B cell (primary cell): Measurements from ENCODE around the gene ABCG1. TPM values are rescaled to one million over a fixed set of nuclear protein-coding genes. Genes with fewer than 3 reads are reported as not detected.

ENCODE experiments used
- ATAC-seq: fragments of 200-7000 bp; cut with Tn5 transposase; one replicate; pipeline ENCODE4 v1.10.0; 2021; ENCODE audit warnings: low read depth, mild to moderate bottlenecking, moderate number of reproducible peaks, moderate library complexity
- CTCF ChIA-PET: fragments of 350-600 bp; sonication (Branson Sonifier 250); formaldehyde crosslinking; loops from one replicate; lab custom pipeline; 2021; ENCODE audit warnings: antibody characterized with exemption, inconsistent platforms; lab: Charles Lee
- POLR2A ChIA-PET: fragments of 350-600 bp; sonication (Branson Sonifier 250); formaldehyde crosslinking; loops from one replicate; lab custom pipeline; 2021; ENCODE audit warnings: antibody characterized with exemption; lab: Charles Lee
- DNase-seq: peaks from one replicate; pipeline ENCODE4 v3.0.0; 2013
- H2AFZ ChIP-seq: 2 replicates; pipeline ENCODE4 v1.6.1; 2012; ENCODE audit warnings: mild to moderate bottlenecking, low read depth, low read length; ENCODE audit not compliant: insufficient read depth, poor library complexity, severe bottlenecking
- H3K27ac ChIP-seq, 2 donors: 1 replicate in 1 of 2; 2 replicates in 1 of 2; pipeline ENCODE4 v1.5.1; 2012 to 2013; ENCODE audit warnings: low read length in 2 of 2, mild to moderate bottlenecking in 2 of 2, moderate library complexity in 1 of 2
- H3K27me3 ChIP-seq, 4 experiments: fragments of 200-600 bp in 1 of 4; sonication (generic) in 1 of 4; replicated peaks in 1 of 4; 1 replicate in 2 of 4; 2 replicates in 2 of 4; pipeline versions ENCODE4 v1.6.1 to v1.7.0; 2013 to 2016; ENCODE audit warnings: low read length in 3 of 4, mild to moderate bottlenecking in 2 of 4, mixed read lengths in 1 of 4, moderate library complexity in 1 of 4; ENCODE audit not compliant: insufficient read depth in 4 of 4, control insufficient read depth in 3 of 4; ENCODE audit errors: control extremely low read depth in 1 of 4
- H3K36me3 ChIP-seq, 2 experiments: replicated peaks in 1 of 2; 1 replicate in 1 of 2; 2 replicates in 1 of 2; pipeline versions ENCODE4 v1.6.1 to v1.7.1; 2013; ENCODE audit warnings: low read length in 1 of 2; ENCODE audit not compliant: insufficient read depth in 2 of 2, control insufficient read depth in 1 of 2; ENCODE audit errors: control extremely low read depth in 1 of 2, extremely low read depth in 1 of 2
- H3K4me1 ChIP-seq, 2 donors: fragments of 200-600 bp in 1 of 2; sonication (generic) in 1 of 2; 1 replicate in 1 of 2; 2 replicates in 1 of 2; pipeline versions ENCODE4 v1.5.1 to v1.6.1; 2013 to 2017; ENCODE audit warnings: low read length in 2 of 2; ENCODE audit not compliant: control insufficient read depth in 2 of 2, insufficient read depth in 2 of 2
- H3K4me2 ChIP-seq: replicated peaks from 2 replicates; pipeline ENCODE3; 2012; ENCODE audit warnings: mild to moderate bottlenecking, low read depth, low read length; ENCODE audit not compliant: poor library complexity, severe bottlenecking
- H3K4me3 ChIP-seq, 5 experiments: fragments of 200-600 bp in 1 of 5; sonication (generic) in 1 of 5; 1 replicate in 3 of 5; 2 replicates in 2 of 5; pipeline versions ENCODE4 v1.5.1 to v1.7.0; 2011 to 2016; ENCODE audit warnings: low read length in 4 of 5, mild to moderate bottlenecking in 4 of 5, low read depth in 2 of 5, control low read depth in 1 of 5, moderate library complexity in 1 of 5; ENCODE audit not compliant: insufficient read depth in 1 of 5; ENCODE audit errors: control extremely low read depth in 1 of 5, extremely low read depth in 1 of 5
- H3K79me2 ChIP-seq: fragments of 200-600 bp; sonication (generic); one replicate; pipeline ENCODE4 v1.6.0; 2016; ENCODE audit warnings: low read length; ENCODE audit not compliant: control insufficient read depth, insufficient read depth
- H3K9ac ChIP-seq: fragments of 200-600 bp; sonication (generic); 2 replicates; pipeline ENCODE4 v1.6.1; 2017; ENCODE audit warnings: mild to moderate bottlenecking, low read length, moderate library complexity
- H3K9me3 ChIP-seq, 3 donors: one replicate each; pipeline versions ENCODE4 v1.6.1 to v1.7.1; 2013; ENCODE audit warnings: low read length in 2 of 3; ENCODE audit not compliant: control insufficient read depth in 2 of 3, insufficient read depth in 1 of 3; ENCODE audit errors: control extremely low read depth in 1 of 3
- H4K20me1 ChIP-seq: 2 replicates; pipeline ENCODE4 v1.6.0; 2012; ENCODE audit warnings: mild to moderate bottlenecking, low read length; ENCODE audit not compliant: insufficient read depth, control insufficient read depth, poor library complexity, severe bottlenecking
- H3K27ac Mint-ChIP-seq: one replicate; pipeline ENCODE4 v1.8.0; 2021; ENCODE audit warnings: mixed read lengths
- H3K27me3 Mint-ChIP-seq: one replicate; pipeline ENCODE4 v1.8.0; 2021; ENCODE audit warnings: mixed read lengths
- H3K4me1 Mint-ChIP-seq: one replicate; pipeline ENCODE4 v1.8.0; 2021; ENCODE audit warnings: mixed read lengths
- H3K4me3 Mint-ChIP-seq: one replicate; pipeline ENCODE4 v1.8.0; 2021; ENCODE audit warnings: mixed read lengths
- H3K9me3 Mint-ChIP-seq: one replicate; pipeline ENCODE4 v1.8.0; 2022; ENCODE audit warnings: mixed read lengths; ENCODE audit not compliant: insufficient read depth
- EZH2 ChIP-seq: IDR thresholded peaks from 2 replicates; pipeline ENCODE4 v1.6.1; 2012; ENCODE audit warnings: borderline replicate concordance, low read depth, mild to moderate bottlenecking, moderate library complexity, low read length; ENCODE audit not compliant: insufficient read depth, poor library complexity, severe bottlenecking
- WGBS: methylation state at CpG from one replicate; pipeline ENCODE4 v1.1.5; 2013; ENCODE audit warnings: missing lambda C conversion rate; ENCODE audit not compliant: insufficient coverage; 5-methylcytosine and 5-hydroxymethylcytosine counted together
- intact Hi-C: fragments of 100-400 bp; cut with micrococcal nuclease; formaldehyde crosslinking; loops from one replicate; pipeline ENCODE4 v1.10.0; 2022
- polyA plus RNA-seq: library from polyadenylated mRNA; depleted of rRNA; stranded (reverse); fragments of >200 nt; gene quantifications from 2 replicates; pipeline ENCODE4 v1.2.3, GENCODE V29; 2012
- total RNA-seq, 2 donors: library from RNA; stranded (reverse); fragments of 120-200 nt in 1 of 2; gene quantifications; 1 replicate in 1 of 2; 2 replicates in 1 of 2; pipeline versions ENCODE4 v1.2.3 to v1.2.4, GENCODE V29; 2013 to 2022
- TF ChIP-seq, protein P1 (sequence below): fragments of 200-600 bp; IDR thresholded peaks from one replicate; pipeline ENCODE4 v1.8.0; 2022; ENCODE audit warnings: antibody characterized with exemption, mild to moderate bottlenecking

ABCG1 gene
- total and polyA plus RNA-seq, 2 donors (not counting 1 experiment from before 2014, with no cell fraction given): 8.7 to 27.5 TPM

GRCh38 chr21:42199868-42200463 lies 19.0 kb upstream of the ABCG1 start:
- no peak overlapping the region for H3K4me3 ChIP-seq
- H3K27ac ChIP-seq: no peak overlapping the region
- peak overlapping the region; percentile 49 for H3K4me2 ChIP-seq
- 95% methylated on average over 7 of the region's 8 CpGs for WGBS
- no peak overlapping the region for H3K9ac ChIP-seq
- no peaks in the 10 kb centered on the region for H3K36me3 ChIP-seq
- no peak for DNase-seq
- H3K79me2 ChIP-seq: no peaks in the 10 kb centered on the region
- H3K4me1 Mint-ChIP-seq: peaks cover 28% of the 10 kb centered on the region
- no peaks in the 10 kb centered on the region for H3K27me3 Mint-ChIP-seq
- H3K9me3 Mint-ChIP-seq: no peaks in the 10 kb centered on the region
- no peak overlapping the region for H3K4me3 Mint-ChIP-seq
- H3K9me3 ChIP-seq: no peaks in the 10 kb centered on the region
- intact Hi-C loops: loop anchor here (2.0 kb wide), 1 partner anchor 33 kb away; no protein-coding TSS in a partner anchor
- POLR2A ChIA-PET: no interaction called here
- ATAC-seq: no peak
- peaks cover 18 to 26% of the 10 kb centered on the region in 2 donors for H3K4me1 ChIP-seq
- no peak for TF ChIP-seq EZH2
- TF ChIP-seq, protein P1, sequence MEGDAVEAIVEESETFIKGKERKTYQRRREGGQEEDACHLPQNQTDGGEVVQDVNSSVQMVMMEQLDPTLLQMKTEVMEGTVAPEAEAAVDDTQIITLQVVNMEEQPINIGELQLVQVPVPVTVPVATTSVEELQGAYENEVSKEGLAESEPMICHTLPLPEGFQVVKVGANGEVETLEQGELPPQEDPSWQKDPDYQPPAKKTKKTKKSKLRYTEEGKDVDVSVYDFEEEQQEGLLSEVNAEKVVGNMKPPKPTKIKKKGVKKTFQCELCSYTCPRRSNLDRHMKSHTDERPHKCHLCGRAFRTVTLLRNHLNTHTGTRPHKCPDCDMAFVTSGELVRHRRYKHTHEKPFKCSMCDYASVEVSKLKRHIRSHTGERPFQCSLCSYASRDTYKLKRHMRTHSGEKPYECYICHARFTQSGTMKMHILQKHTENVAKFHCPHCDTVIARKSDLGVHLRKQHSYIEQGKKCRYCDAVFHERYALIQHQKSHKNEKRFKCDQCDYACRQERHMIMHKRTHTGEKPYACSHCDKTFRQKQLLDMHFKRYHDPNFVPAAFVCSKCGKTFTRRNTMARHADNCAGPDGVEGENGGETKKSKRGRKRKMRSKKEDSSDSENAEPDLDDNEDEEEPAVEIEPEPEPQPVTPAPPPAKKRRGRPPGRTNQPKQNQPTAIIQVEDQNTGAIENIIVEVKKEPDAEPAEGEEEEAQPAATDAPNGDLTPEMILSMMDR: no peak
- no peaks in the 10 kb centered on the region for H3K27me3 ChIP-seq
- CTCF ChIA-PET: interaction anchor here (0.9 to 2.3 kb wide), 4 partner anchors 9 to 59 kb away, joined by 3 to 8 read pairs (median 6); no protein-coding TSS in a partner anchor
- no peaks in the 10 kb centered on the region for H4K20me1 ChIP-seq
- no peak overlapping the region for H2AFZ ChIP-seq
- no peak overlapping the region for H3K27ac Mint-ChIP-seq

DNA sequence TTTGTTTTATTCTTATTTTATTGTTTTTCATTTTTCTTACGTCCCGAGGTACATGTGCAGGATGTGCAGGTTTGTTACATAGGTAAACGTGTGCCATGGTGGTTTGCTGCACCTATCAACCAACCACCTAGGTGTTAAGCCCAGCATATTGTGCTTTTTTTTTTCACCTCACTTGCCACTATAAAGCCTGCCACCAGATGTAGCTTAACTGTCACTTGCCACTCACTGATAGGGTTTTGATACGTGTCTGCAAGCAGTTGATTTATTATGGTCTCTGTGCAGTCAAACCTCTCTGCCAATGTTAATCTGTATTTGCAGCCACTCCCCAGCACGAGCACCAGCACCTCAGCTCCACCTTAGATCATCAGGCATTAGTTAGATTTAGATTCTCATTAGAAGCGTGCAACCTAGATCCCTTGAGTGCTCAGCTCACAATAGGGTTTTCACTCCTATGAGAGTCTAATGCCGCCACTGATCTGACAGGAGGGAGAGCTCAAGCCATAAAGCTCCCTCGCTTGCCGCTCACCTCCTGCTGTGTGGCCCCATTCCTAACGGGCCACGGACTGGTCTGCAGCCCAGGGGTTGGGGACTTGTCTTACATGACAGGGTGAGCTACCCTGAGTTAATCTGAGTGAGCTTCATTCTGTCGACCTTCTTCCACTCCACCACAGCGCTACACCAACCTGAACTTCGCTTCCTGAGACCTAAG lies 17.9 kb upstream of the ABCG1 start:
- H3K4me1 Mint-ChIP-seq: peaks cover 26% of the 10 kb centered on the region
- H3K27ac Mint-ChIP-seq: no peak overlapping the region
- Histone ChIP-seq H3K4me3 (no peak overlapping the region), H2AFZ (no peak overlapping the region), H4K20me1 (no peaks in the 10 kb centered on the region), H3K4me1 (peaks cover 18 to 21% of the 10 kb centered on the region in 2 donors), H3K79me2 (no peaks in the 10 kb centered on the region), H3K36me3 (no peaks in the 10 kb centered on the region), H3K4me2 (no peak overlapping the region), H3K9ac (no peak overlapping the region), H3K27ac (no peak overlapping the region), H3K27me3 (no peaks in the 10 kb centered on the region), H3K9me3 (no peaks in the 10 kb centered on the region)
- no peak overlapping the region for H3K4me3 Mint-ChIP-seq
- ChIA-PET CTCF (interaction anchor here (0.7 to 2.2 kb wide), 4 partner anchors 12 to 68 kb away, joined by 3 to 7 read pairs (median 4); no protein-coding TSS in a partner anchor), POLR2A (interaction anchor here (0.9 kb wide), 1 partner anchor 19 kb away, joined by 3 read pairs; no protein-coding TSS in a partner anchor)
- no peaks in the 10 kb centered on the region for H3K9me3 Mint-ChIP-seq
- no peaks in the 10 kb centered on the region for H3K27me3 Mint-ChIP-seq
- intact Hi-C loops: no loop called here
- ATAC-seq: no peak
- 83% methylated on average over 10 of the region's 14 CpGs for WGBS
- TF ChIP-seq, protein P1: no peak
- TF ChIP-seq EZH2: no peak
- no peak for DNase-seq
